ENCODE results near the gene CDH4. TPM values are rescaled to one million over a fixed set of nuclear protein-coding genes. Genes with fewer than 3 reads are reported as not detected.

CDH4 gene
- total RNA-seq, 6 donors from 2014 or later: 0.20 to 1.0 (median 0.40) TPM; not detected in 1

DNA sequence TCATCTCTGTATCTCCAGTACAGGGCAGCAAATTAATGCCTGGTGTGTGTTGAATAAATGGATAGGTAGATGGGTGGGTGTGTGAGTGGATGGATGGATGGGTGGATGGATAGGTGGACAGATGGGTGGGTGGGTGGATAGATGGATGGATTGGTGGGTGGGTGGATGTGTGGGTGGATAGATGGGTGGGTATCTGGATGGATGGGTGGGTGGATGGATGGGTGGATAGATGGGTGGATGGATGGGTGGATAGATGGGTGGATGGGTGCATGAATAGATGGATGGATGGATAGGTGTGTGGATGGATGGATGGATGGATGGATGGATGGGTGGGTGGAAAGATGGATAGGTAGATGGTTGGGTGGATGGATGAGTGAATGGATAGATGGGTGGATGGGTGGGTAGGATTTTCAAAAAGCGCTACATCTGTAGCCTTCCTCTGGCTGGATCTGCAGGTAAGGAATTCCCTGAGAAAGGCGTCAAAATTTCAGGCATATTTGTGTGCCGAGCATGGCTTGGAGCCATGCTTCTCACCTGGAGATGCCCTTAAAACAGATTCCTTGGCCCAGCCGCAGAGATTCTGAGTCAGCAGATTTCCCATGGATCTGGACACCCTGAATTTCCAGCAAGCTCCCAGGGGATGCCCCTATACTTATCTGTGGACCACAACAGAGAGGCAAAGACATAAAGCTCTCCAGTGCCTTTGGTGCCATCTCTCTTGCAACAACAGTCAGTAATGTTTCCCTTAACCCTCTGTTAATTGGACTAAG is 177.6 kb downstream of the CDH4 start:
- ATAC-seq (ENCODE audit: low FRiP score in 2 of 2) (no peak), DNase-seq (no peak)
- H3K27me3 ChIP-seq: no peaks in the 10 kb centered on the region

GRCh38 chr20:61430228-61430624 is 178.2 kb downstream of the CDH4 start:
- Histone ChIP-seq H3K4me1 (no peaks in the 10 kb centered on the region), H3K27me3 (no peaks in the 10 kb centered on the region), H3K27ac (no peak overlapping the region), H3K9me3 (no peaks in the 10 kb centered on the region), H3K4me3 (no peak overlapping the region), H3K36me3 (no peaks in the 10 kb centered on the region)
- ATAC-seq (ENCODE audit: low FRiP score in 2 of 2) (no peak), DNase-seq (no peak)
- no peak for TF ChIP-seq EP300 (IDR thresholded peaks at IDR 0.05)
- TF ChIP-seq, protein P1, sequence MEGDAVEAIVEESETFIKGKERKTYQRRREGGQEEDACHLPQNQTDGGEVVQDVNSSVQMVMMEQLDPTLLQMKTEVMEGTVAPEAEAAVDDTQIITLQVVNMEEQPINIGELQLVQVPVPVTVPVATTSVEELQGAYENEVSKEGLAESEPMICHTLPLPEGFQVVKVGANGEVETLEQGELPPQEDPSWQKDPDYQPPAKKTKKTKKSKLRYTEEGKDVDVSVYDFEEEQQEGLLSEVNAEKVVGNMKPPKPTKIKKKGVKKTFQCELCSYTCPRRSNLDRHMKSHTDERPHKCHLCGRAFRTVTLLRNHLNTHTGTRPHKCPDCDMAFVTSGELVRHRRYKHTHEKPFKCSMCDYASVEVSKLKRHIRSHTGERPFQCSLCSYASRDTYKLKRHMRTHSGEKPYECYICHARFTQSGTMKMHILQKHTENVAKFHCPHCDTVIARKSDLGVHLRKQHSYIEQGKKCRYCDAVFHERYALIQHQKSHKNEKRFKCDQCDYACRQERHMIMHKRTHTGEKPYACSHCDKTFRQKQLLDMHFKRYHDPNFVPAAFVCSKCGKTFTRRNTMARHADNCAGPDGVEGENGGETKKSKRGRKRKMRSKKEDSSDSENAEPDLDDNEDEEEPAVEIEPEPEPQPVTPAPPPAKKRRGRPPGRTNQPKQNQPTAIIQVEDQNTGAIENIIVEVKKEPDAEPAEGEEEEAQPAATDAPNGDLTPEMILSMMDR (IDR thresholded peaks at IDR 0.05): no peak
- TF ChIP-seq POLR2A (IDR thresholded peaks at IDR 0.05): no peak
- no peak for TF ChIP-seq POLR2AphosphoS5 (IDR thresholded peaks at IDR 0.05)
- 47 to 64% methylated on average over 6 to 11 of the region's 11 CpGs for WGBS, 2 donors

More for the DNA sequence above, 177.6 kb downstream of the CDH4 start:
- H3K36me3 ChIP-seq: no peaks in the 10 kb centered on the region
- no peak overlapping the region for H3K27ac ChIP-seq
- no peaks in the 10 kb centered on the region for H3K9me3 ChIP-seq
- WGBS, 2 donors: 87 to 90% methylated on average over 4 of the region's 4 CpGs
- no peak overlapping the region for H3K4me3 ChIP-seq
- no peaks in the 10 kb centered on the region for H3K4me1 ChIP-seq
- TF ChIP-seq, protein P1 (IDR thresholded peaks at IDR 0.05): no peak
- TF ChIP-seq POLR2A (IDR thresholded peaks at IDR 0.05): no peak
- no peak for TF ChIP-seq POLR2AphosphoS5 (IDR thresholded peaks at IDR 0.05)
- TF ChIP-seq EP300 (IDR thresholded peaks at IDR 0.05): no peak

GRCh38 chr20:61433176-61433575 is 181.1 kb downstream of the CDH4 start:
- Histone ChIP-seq H3K9me3 (no peaks in the 10 kb centered on the region), H3K4me1 (no peaks in the 10 kb centered on the region), H3K36me3 (no peaks in the 10 kb centered on the region), H3K27me3 (no peaks in the 10 kb centered on the region), H3K27ac (no peak overlapping the region), H3K4me3 (no peak overlapping the region)
- no peak for TF ChIP-seq POLR2AphosphoS5 (IDR thresholded peaks at IDR 0.05)
- TF ChIP-seq EP300 (IDR thresholded peaks at IDR 0.05): no peak
- TF ChIP-seq, protein P1 (IDR thresholded peaks at IDR 0.05): no peak
- TF ChIP-seq POLR2A (IDR thresholded peaks at IDR 0.05): no peak
- 40 to 57% methylated on average over 10 of the region's 10 CpGs for WGBS, 2 donors
- DNase-seq (no peak), ATAC-seq (ENCODE audit: low FRiP score in 2 of 2) (no peak)

DNA sequence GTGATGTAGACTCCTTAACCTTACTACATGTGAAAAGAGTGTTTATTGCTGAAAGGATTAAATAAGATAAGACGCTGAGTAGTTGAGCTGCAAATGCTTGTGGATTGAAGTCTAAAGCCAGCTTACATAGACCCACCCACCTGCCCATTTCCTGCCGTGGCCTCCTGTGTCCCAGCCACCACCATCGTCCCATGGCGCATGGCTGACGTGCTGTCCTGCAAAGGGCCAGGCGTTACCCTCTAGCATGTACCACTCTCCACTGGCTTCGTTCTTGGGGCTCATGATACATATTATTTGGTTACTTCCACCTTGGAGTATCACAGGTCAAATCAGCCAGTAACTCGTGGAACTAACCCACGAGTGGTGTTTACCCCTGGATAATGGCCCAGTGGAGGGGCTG is 181.8 kb downstream of the CDH4 start:
- ATAC-seq (ENCODE audit: low FRiP score in 2 of 2) (no peak), DNase-seq (no peak)
- no peaks in the 10 kb centered on the region for H3K36me3 ChIP-seq
- no peaks in the 10 kb centered on the region for H3K4me1 ChIP-seq
- H3K27me3 ChIP-seq: no peaks in the 10 kb centered on the region
- no peaks in the 10 kb centered on the region for H3K9me3 ChIP-seq
- no peak overlapping the region for H3K27ac ChIP-seq
- TF ChIP-seq, protein P1 (IDR thresholded peaks at IDR 0.05): no peak
- TF ChIP-seq POLR2AphosphoS5 (IDR thresholded peaks at IDR 0.05): no peak
- TF ChIP-seq POLR2A (IDR thresholded peaks at IDR 0.05): no peak
- TF ChIP-seq EP300 (IDR thresholded peaks at IDR 0.05): no peak
- no peak overlapping the region for H3K4me3 ChIP-seq
- WGBS, 2 donors: 63 to 66% methylated on average over 9 of the region's 9 CpGs

GRCh38 chr20:61434341-61434781 is 182.3 kb downstream of the CDH4 start:
- Histone ChIP-seq H3K36me3 (no peaks in the 10 kb centered on the region), H3K4me1 (no peaks in the 10 kb centered on the region), H3K9me3 (no peaks in the 10 kb centered on the region), H3K4me3 (no peak overlapping the region), H3K27ac (no peak overlapping the region), H3K27me3 (no peaks in the 10 kb centered on the region)
- DNase-seq: no peak
- ATAC-seq (ENCODE audit: low FRiP score in 2 of 2): no peak
- 28 to 32% methylated on average over 17 to 18 of the region's 18 CpGs for WGBS, 2 donors
- TF ChIP-seq POLR2A (IDR thresholded peaks at IDR 0.05) (no peak), POLR2AphosphoS5 (IDR thresholded peaks at IDR 0.05) (no peak), EP300 (IDR thresholded peaks at IDR 0.05) (no peak)
- TF ChIP-seq, protein P1 (IDR thresholded peaks at IDR 0.05): no peak

Data from upper lobe of left lung (tissue), 6 donors.